Effector CD8-positive, alpha-beta T cell (primary cell): ENCODE results near the gene PGGT1B.
"Not testable (repeated sequence)": the region's sequence is repeated elsewhere in the genome, so short reads cannot be mapped to it uniquely, and the experiment has no call there.

Source experiments
- DNase-seq: peaks from one replicate; lab custom pipeline; 2025; lab: John Stamatoyannopoulos, UW

The PGGT1B gene

DNA sequence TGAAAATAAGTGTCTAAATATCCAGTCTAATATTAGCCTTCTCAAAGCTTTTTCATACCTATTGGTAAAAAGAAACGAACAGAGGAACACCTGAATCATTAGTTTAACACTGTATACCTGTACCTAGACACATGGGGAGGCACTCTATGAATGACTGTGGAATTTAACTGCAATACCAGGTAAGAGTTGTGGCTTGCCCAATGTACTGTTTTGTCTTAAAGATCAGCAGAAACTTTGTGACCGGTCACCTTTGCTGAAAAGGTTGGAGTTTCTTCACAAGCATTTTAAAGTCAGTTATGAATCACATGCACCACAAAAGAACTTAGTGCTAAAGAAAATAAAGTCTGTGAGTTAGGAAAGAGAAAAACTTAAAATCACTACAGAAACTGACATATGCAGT lies 2.4 kb downstream of the PGGT1B start:
- DNase-seq: no peak

DNA sequence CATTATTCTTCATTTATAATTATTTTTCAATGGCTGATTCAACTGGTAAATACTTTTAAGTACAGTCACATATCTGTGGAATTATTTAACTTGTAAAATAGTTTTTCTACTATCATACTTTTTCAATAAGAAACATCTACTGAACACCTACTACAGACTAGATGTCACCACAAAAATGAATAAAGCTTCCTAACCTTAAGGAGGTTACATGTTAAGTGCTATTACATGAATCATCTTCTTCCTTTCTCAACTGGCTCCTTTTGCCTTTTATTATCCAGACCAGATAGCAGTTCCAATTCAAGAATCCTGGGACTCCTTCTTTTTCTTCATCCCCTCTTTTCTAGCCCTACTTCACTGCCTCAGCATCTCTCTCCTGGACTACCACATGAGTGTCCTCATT lies 4.7 kb downstream of the PGGT1B start:
- DNase-seq: no peak

DNA sequence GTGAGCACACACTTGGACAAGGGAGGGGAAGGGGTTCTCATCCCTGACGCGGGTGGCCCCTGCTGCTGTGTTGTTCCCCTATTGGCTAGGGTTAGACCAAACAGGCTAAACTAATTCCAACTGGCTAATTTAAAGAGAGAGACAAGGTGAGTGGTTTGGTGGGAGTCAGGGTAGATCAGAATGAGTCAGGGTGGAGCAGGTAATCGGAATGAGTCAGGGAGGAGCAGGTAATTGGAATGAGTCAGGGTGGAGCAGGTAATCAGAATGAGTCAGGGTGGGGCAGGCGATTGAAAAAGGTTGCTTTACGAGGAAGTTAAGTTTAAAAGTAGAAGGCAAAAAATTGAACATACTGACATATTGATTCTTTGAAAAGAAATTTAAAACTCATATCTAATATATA lies 13.3 kb downstream of the PGGT1B start:
- DNase-seq: not testable (repeated sequence)

DNA sequence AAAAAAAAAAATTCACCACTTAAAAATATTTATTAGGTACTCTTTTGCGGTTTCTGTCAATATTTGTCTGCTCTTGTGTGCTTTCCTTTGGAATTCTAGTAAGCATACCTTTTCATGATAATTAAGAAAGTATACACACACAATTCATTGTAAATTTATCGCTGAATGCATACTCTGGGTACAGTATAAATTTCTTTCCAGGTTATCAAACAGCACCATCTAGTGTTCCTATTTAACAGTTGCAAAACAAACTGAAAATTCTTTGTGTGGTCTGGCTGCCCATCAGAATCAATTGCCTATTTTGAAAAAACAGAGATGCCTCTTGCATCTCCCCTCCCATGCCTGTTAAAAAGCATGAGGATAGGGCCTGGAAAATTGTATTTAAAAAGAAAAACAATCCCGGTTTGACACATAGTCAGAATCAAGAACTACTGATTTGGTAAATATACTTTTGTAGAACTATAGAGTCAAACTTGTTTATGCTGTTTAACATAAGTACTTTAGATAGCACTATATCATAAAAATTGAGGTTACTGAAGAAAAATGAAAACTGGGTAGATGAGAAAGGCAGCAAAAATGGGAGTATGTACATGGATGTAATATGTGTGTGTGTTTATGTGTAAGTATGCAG lies 16.2 kb downstream of the PGGT1B start:
- DNase-seq: no peak

DNA sequence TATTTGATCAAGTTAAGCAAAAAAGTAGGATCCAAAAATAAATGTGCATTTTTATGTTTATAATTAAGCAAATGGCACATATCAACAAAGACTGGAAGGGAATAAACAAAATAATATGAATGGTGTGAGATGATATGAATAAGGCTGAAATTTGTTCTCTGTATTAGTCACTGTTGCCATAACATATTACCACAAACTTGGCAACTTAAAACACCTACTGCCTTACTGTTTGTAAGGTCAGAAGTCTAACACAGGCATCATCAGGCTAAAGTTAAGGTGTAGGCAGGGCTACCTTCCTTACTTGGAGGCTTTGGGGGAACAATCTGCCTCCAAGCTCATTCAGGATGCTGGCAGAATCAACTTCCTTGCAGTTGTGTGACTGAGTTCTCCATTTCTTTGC lies 19.3 kb downstream of the PGGT1B start:
- no peak for DNase-seq

DNA sequence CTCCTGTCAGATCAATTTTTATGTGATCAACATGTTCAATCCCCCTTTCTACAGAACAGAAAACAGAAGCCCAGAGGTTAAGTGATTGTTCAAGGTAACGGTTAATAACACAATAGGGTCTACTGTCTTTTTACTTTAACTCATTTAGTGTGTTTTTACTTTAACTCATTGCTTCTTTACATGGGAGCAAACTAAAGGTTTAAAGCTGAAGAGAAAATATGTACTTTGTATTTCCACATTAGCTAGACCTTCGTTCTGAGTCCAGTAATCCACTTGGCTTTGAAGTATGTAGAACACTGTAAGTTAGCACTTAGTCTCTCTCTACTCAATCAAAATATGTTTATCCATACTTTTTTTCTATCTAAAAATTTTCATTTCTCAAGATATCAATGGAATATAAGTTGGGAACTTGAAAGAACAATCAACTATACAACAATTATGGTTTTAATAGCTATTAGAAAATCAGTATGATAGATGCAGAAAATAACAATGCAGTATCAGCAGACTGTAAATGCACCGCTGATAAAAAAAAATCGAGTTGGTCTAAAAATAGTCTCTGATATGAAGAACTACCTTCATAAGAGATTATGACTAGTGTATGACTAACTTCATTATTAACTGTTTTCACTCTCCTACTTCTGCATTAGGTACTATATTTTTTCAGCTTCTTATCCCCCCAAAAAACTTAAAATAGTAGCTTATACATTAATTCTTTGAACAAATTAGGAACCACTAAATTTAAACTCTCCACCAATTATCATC lies 20.6 kb downstream of the PGGT1B start:
- no peak for DNase-seq

DNA sequence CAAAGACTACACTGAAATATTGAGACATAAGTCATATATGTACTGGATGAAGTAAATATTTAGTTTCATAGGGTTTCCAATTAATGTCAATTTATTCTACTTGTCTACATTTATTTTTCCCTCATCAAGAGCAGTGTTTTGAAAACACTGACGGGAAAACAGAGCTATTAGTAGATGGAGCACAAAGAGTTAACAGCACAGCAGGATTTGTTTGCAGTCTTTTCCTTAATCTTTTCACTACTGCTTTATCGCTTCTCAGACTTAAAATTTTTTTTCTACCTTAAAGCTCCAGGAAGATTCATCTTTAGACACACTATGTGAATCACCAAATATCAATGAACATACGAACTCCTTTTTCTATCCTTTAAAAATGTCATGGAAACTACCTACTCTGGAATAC lies 25.6 kb downstream of the PGGT1B start:
- no peak for DNase-seq

DNA sequence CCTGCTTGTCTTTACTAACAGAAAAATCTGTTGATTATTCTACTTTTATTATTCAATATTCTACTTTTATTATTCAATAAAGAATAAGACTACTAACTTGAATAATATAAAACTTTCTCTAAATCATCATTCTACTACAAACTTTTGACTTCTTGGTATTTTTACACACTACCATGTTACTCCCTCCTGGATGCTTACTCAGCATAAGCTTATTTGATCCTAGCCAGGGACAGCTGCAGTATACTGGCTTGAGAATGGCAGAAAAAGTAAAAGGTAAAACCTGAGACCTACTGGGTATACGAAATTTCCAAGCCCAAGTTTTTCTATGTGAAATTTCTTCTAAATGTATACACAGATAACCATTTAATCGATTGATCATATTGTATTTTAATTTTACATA lies 26.1 kb downstream of the PGGT1B start:
- DNase-seq: no peak

DNA sequence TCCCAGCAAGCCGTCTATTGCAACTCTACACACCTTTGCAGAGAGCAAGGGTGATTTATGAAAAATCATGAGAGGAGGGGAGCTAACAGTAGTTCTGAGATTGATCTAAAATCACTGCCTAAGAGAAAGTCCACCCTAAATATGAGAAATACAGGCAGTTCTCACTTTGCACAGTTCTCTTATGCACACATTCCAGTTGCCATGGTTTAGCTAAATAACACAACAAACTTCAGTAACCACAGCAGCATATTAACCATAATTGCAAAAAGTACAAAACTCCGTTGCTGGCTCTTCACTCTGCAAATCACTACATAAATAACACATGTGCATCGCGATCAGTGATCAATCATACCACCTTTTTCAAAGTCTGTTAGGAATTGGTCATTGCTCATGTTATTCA lies 31.1 kb downstream of the PGGT1B start:
- no peak for DNase-seq

DNA sequence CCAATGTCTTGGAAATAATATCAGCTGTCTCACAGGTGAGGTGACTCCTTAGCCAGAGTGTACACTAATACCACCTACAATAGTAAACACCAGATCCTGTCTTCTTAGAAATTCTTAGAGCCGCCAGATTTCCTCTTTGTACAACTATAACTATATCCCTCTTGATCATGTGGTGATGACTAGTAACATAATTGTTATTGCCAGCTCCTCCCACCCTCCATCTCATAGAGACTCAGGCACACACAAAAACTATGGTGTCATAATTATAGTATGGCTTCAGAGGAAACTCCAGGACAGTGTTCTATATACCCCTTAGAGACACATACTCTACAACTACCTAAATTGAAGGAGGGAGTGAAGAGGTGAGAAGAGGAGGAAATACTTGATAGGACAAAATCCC lies 33.1 kb downstream of the PGGT1B start:
- no peak for DNase-seq

DNA sequence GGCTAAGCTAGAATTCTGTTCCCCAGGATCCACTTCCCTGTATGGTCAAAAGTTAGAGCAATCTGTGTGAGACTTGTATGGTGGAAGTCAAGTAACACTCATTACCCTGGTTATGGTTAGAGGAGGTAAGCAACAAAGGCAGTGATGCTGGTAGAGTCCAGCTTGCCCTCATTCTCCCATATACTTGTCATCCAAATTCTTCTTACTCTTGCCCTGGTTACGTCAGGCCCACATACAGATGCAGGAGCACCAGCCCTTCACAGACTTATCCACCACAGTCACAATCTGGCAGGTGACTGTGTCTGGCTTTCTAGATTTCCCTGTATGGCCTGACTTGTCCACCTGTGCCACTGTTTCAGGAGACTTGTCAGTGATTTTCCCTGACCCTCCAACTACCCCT lies 35.4 kb downstream of the PGGT1B start:
- DNase-seq: no peak

DNA sequence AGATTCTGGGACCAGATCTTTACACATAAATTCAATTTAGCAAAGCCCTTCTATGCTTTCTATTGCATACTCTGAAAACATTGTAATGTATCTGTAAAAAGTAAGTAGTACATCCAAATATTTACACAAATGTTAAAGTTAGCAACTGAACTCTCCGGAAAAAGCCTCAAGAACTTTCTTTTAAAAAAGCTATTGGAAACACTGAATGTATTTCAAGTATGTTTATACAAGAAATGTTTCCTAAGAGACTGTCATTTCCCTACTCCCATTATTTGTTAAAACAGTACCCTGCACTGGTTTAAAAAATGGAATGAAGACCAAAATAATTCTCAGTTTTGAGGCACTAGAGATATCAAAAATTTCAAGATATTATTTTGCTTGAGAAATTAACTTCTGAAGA lies 48.1 kb downstream of the PGGT1B start:
- DNase-seq: no peak

DNA sequence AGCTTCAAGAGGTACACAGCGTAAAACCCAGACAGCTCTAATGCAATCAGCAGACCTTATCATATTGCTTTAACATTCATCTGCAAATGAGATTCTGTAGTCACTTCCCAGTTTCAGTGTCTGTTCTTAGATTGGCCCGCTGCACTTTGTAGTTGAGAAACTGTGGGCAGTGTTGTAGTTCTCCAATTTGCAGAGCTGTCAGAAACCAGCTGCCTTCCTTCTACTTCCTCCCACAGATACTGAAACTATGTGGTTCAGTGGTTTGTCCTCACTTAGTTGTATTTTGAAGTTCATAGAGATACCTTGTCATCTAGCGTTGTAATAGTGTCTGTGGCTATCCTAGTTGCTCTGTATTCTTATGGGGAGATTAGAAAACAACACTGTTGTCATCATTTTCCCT lies 53.4 kb downstream of the PGGT1B start:
- no peak for DNase-seq

DNA sequence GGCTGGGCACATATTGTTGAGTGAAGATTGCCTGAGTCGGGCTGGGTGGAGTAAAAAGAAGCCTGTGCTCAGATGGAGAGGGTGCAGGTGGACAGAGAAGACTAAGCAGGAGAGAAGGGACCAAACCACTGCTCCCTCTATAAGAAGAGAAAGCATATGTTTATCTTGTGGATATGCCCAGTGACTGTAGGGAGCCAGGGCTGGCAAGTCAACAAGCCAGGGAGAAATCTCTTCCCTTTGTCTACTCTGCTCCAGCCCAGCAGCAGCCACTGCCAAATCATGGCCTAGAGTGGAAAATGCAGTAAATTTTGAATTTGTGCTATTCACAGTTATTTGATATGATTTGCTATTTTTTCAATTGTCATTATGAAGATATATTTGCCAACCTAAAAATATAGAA lies 59.7 kb downstream of the PGGT1B start:
- no peak for DNase-seq

DNA sequence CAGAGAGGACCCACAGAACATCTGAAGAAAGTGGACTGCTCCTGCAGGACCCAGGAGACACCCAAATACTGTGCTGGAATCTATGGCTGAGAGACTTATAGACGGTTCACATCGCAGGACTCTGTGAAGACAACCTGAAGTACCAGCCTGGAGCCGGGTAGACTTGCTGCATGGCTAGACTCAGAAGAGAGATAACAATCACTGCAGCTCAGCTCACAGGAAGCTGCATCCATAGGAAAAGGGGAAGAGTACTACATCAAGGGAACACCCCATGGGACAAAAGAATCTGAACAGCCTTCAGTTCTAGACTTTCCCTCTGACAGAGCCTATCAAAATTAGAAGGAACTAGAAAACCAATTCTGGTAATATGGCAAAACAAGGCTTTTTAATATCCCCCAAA lies 66.5 kb downstream of the PGGT1B start:
- DNase-seq: no peak

DNA sequence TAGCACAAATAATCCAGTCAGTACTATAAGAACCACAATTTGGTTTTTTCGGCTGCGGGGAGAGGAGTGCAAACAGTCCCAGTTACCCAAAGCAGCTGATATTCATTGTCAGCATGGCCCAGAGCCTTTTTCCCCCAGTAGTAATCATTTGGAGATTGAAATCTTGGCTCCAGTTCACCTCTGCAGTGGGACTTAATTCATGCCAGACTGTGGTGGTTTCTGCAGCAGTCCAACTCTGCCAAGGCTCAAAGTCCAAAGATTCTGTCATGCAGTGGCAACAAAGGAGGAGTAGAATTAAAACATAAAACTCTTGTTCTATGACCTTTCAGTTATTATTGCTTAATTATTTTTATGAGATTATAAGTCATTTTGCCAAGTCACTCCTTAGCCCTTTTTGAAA lies 68.0 kb downstream of the PGGT1B start:
- no peak for DNase-seq

DNA sequence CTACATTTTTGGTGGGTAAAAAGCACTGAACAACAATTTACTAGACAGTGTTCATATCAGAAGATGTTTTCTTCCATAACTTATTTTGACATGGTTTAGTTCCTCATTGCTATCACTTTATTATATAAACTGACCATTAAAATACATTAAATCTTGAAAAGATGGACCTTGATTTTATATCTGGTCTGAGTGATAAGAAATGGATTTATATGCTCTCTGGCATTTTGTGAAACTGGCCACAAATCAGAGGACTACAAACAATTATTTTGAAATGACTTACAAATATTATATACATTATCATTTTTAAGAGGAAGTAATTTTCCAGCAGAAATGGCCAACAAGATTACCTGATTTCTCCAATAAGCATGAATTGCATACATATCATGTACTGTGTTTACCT lies 69.4 kb downstream of the PGGT1B start:
- no peak for DNase-seq

DNA sequence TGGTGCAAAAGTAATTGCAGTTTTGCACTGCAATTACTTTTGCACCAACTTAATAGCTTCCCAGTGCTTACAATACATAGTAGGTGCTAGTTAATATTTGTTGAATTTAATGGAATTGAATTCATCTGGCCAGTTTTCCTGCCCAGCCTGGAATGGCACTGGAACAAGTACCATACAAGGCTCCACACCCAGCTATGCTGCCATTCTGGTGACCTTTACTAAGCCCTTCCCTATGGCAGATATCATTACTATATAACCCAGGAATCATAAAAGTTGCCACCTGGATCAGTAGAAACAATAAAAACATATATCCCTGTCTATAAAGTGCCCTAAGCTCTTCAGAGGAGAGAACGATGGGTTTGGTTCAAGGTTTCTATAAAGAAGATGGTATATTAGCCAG lies 70.6 kb downstream of the PGGT1B start:
- no peak for DNase-seq

DNA sequence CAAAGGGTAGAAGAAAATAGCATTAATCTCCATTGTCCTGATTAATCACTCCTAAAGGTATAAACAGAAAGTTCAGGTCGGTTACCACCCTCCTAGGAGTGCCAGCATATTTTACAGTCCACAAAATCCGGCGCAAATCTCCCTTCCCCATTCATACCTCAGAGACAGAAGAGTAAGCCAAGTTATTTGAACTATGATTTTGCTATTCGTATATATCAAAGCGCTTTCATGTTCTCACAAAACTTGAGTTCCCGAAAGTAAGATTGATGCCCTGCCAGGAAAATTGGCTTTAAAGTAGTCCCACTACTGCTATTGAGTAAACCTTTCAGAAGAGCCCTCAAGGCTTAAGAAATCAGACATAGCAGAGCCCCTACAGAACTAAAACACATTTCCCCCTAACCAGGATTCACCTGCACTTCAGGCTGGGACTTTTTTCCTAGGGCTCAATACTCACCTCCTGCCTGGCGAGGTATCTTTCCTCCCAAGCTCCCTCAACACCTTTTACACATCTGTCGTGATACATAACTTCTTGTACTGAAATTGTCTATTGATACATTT lies 71.1 kb downstream of the PGGT1B start:
- DNase-seq: no peak

DNA sequence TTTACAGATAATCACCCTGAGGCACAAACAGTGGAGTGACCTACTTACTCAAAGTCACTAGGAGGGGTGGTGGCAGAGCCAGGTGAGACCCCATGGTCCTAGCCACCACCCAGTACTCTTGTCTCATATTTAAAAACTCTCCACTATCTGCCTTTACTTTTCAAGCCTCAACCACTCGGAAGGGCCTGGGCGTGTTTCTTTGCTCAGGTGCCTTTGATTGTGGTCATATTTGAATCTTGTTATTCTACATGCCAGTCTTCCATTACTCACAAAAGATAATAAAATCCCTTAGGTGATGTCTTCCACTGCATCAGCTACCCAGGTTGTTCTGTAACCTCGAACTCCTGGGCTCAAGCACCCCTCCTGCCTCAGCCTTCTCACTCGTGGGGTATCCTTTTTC lies 72.3 kb downstream of the PGGT1B start:
- no peak for DNase-seq

DNA sequence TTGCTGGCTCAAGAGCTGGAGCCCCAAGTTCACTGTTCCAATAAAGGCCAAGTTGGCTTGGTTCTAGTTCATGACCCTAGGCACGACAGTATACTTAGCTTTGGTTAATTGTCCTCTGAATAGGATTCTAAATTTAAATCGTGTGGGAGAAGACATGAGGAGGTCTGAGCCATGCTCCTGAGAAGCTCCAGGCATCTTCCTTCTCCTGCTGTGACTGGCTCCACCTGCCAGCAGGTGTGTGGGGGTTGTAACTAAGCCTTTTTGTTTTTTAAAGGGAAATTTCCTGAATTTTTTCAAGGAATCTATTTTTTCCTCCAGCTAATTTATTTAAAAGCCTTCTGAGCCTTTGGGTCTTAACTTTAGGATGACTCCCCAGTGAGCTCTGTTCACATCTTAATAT lies 72.8 kb downstream of the PGGT1B start:
- no peak for DNase-seq

DNA sequence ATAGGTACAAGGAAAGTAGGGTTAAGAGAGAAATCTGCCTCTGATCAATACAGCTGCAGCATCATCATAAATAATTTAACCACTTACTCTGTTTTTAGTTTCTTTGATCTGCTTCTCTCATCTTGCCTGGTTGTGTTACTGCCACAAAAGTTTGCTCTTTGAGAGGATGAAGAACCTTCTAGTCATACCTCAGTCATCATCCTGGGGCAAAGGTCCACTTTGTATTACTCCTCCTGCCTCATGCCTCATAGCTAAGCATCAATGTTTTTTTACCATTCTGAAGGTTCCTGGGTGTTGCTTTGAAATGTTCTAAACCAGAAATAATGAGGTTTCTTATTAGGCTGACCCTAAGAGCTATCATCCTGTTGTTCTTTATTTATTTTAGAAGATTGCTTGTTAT lies 75.9 kb downstream of the PGGT1B start:
- no peak for DNase-seq

DNA sequence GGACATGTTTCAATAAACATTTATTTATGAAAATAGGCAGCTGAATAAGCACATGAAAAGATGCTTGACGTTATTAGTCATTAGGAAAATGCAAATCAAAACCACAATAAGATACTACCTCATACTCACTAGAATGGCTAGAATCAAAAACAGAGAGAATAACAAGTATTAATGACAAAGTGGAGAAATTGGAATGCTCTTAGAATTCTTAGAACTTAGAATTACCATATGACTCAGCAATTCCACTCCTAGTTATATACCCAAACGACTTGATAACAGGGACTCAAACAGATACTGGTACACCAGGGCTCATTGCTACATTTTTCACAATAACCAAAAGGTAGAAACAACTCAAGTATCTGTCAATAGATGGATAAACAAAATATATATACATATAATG lies 77.9 kb downstream of the PGGT1B start:
- no peak for DNase-seq

DNA sequence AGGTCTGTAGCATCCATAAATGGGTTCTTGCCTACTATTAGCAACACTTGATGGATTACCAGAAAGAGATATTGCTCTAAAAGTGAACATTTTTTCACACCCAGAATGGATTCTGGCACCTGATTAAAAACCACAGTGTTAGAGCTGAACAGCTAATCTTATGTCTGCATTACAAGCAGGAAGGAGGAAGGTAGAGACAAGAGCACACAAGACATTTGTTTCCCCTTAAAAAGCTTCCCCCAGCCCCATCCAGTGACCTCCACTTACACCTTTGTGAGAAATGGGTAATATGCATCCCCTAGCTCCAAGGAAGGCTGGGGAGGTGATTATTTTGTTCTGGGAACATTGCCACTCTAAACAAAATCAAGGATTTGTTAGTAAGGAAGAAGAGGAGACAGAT lies 80.9 kb downstream of the PGGT1B start:
- no peak for DNase-seq
